Neural cell (in vitro differentiated cells): ENCODE results near the gene DLK1. TPM values are rescaled to one million over a fixed set of nuclear protein-coding genes. Genes with fewer than 3 reads are reported as not detected.

Experiments
- H2AFZ ChIP-seq: fragments of 200-600, 300-800 bp; sonication (generic), shearing (Covaris generic); 2 replicates; pipeline ENCODE4 v1.6.0; 2014; ENCODE audit warnings: low read depth, mild to moderate bottlenecking, antibody characterized with exemption, low read length, moderate library complexity
- H3F3A ChIP-seq: fragments of 200-600 bp; shearing (Covaris generic); 2 replicates; pipeline ENCODE4 v1.6.1; 2016; ENCODE audit warnings: mild to moderate bottlenecking, moderate library complexity, mixed read lengths, antibody characterized with exemption, low read length; ENCODE audit not compliant: insufficient read depth, poor library complexity, severe bottlenecking
- H3K27ac ChIP-seq: fragments of 200-600, 300-800 bp; sonication (generic), shearing (Covaris generic); 2 replicates; pipeline ENCODE4 v1.5.1; 2014; ENCODE audit warnings: mild to moderate bottlenecking, low read length, moderate library complexity
- H3K27me3 ChIP-seq: fragments of 300-800, 200-600 bp; sonication (generic), shearing (Covaris generic); 2 replicates; pipeline ENCODE4 v1.6.0; 2014; ENCODE audit warnings: mild to moderate bottlenecking, low read depth, low read length, moderate library complexity; ENCODE audit not compliant: insufficient read depth
- H3K36me3 ChIP-seq: fragments of 300-800, 200-600 bp; sonication (generic), shearing (Covaris generic); 2 replicates; pipeline ENCODE4 v1.5.1; 2014; ENCODE audit warnings: mild to moderate bottlenecking, antibody characterized with exemption, low read length, moderate library complexity; ENCODE audit not compliant: insufficient read depth
- H3K4me2 ChIP-seq: fragments of 300-800, 200-600 bp; sonication (generic), shearing (Covaris generic); 2 replicates; pipeline ENCODE4 v1.6.0; 2014; ENCODE audit warnings: mild to moderate bottlenecking, low read length
- H3K4me3 ChIP-seq: fragments of 300-800, 200-600 bp; sonication (generic), shearing (Covaris generic); 2 replicates; pipeline ENCODE4 v1.5.1; 2014; ENCODE audit warnings: mild to moderate bottlenecking, low read length, moderate library complexity
- H3K79me2 ChIP-seq: fragments of 200-600 bp; shearing (Covaris generic); replicated peaks from 2 replicates; pipeline ENCODE4 v1.6.0; 2014; ENCODE audit warnings: mild to moderate bottlenecking, low read length, moderate library complexity; ENCODE audit not compliant: insufficient read depth
- H3K9ac ChIP-seq: fragments of 300-800, 200-600 bp; sonication (generic), shearing (Covaris generic); 2 replicates; pipeline ENCODE4 v1.6.1; 2016; ENCODE audit warnings: mild to moderate bottlenecking, low read length, mixed read lengths
- H3K9me2 ChIP-seq: fragments of 200-600 bp; shearing (Covaris generic); 2 replicates; pipeline ENCODE4 v1.6.1; 2016; ENCODE audit warnings: mild to moderate bottlenecking, low read length, mixed read lengths; ENCODE audit not compliant: insufficient read depth
- H3K9me3 ChIP-seq: fragments of 200-600, 300-800 bp; sonication (generic), shearing (Covaris generic); 2 replicates; pipeline ENCODE4 v1.6.1; 2016; ENCODE audit warnings: mild to moderate bottlenecking, mixed run types, low read length, moderate library complexity, mixed read lengths
- H4K20me1 ChIP-seq: fragments of 200-600 bp; shearing (Covaris generic); 2 replicates; pipeline ENCODE4 v1.6.1; 2016; ENCODE audit warnings: mild to moderate bottlenecking, mixed run types; ENCODE audit not compliant: insufficient read depth
- EP300 ChIP-seq: fragments of 450-650 bp; conservative IDR thresholded peaks from 2 replicates; pipeline ENCODE4 v1.6.1; 2014; ENCODE audit warnings: antibody characterized with exemption, mild to moderate bottlenecking, moderate library complexity; ENCODE audit not compliant: poor library complexity, severe bottlenecking
- EZH2 ChIP-seq: fragments of 200-600, 300-800 bp; shearing (Covaris generic), sonication (generic); IDR thresholded peaks from 2 replicates; pipeline ENCODE4 v1.6.1; 2014; ENCODE audit warnings: antibody characterized with exemption, low read length, borderline replicate concordance, mild to moderate bottlenecking; ENCODE audit not compliant: insufficient read depth, poor library complexity, severe bottlenecking
- MXI1 ChIP-seq: fragments of 450-650 bp; conservative IDR thresholded peaks from 2 replicates; pipeline ENCODE4 v1.6.1; 2014; ENCODE audit warnings: antibody characterized with exemption, mild to moderate bottlenecking; ENCODE audit not compliant: poor library complexity, severe bottlenecking
- POLR2AphosphoS5 ChIP-seq: IDR thresholded peaks from 2 replicates; pipeline ENCODE4 v1.6.1; 2012
- RAD21 ChIP-seq: fragments of 450-650 bp; conservative IDR thresholded peaks from 2 replicates; pipeline ENCODE4 v1.6.1; 2014; ENCODE audit warnings: antibody characterized with exemption, mild to moderate bottlenecking, moderate library complexity
- SMC3 ChIP-seq: fragments of 450-650 bp; conservative IDR thresholded peaks from 2 replicates; pipeline ENCODE4 v1.6.1; 2014; ENCODE audit warnings: antibody characterized with exemption, mild to moderate bottlenecking, moderate library complexity; ENCODE audit not compliant: poor library complexity
- TAF1 ChIP-seq: IDR thresholded peaks from 2 replicates; pipeline ENCODE4 v1.6.1; 2012; ENCODE audit warnings: low read depth
- polyA plus RNA-seq: library from polyadenylated mRNA; depleted of rRNA; stranded (reverse); fragments of >200 nt; gene quantifications from 2 replicates; pipeline ENCODE4 v1.2.3, GENCODE V29; 2014
- TF ChIP-seq, protein P1 (sequence below): fragments of 450-650 bp; IDR thresholded peaks from 2 replicates; pipeline ENCODE4 v1.5.1; 2014; ENCODE audit warnings: antibody characterized with exemption, mild to moderate bottlenecking, moderate library complexity; ENCODE audit not compliant: poor library complexity, severe bottlenecking
- TF ChIP-seq, protein P2 (sequence below): IDR thresholded peaks from 2 replicates; pipeline ENCODE4 v1.6.1; 2012; ENCODE audit warnings: borderline replicate concordance

The DLK1 gene
- polyA plus RNA-seq, 1 donor from 2014 or later: 6.8 TPM

DNA sequence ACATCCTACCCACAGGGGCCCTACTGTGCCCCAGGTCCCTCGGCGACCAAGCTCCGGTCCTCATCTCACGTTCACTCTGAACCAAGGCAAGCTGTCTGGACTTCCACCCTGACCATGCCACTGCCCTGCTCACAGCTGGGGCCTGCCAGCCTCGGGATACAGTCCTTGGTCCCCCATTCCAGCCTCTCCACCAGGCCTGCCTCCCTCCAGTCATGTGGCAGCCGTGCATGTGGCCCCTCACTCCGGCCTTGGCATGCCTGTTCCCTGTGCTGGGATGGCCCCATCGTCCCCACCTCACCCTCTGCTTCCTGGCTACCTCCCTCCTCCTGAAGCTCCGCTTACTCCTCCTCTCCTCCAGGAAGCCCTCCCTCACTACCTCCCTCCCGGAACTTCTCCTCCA, 38.6 kb upstream of the DLK1 start:
- Histone ChIP-seq H3K79me2 (no peaks in the 10 kb centered on the region), H3K4me3 (no peak overlapping the region), H3K27ac (no peak overlapping the region), H3K9ac (no peak overlapping the region), H3K4me2 (no peak overlapping the region), H4K20me1 (no peaks in the 10 kb centered on the region), H2AFZ (no peak overlapping the region), H3K27me3 (no peaks in the 10 kb centered on the region), H3K9me2 (no peaks in the 10 kb centered on the region), H3K36me3 (no peaks in the 10 kb centered on the region), H3K9me3 (no peaks in the 10 kb centered on the region), H3F3A (no peaks in the 10 kb centered on the region)
- no peak for TF ChIP-seq RAD21

DNA sequence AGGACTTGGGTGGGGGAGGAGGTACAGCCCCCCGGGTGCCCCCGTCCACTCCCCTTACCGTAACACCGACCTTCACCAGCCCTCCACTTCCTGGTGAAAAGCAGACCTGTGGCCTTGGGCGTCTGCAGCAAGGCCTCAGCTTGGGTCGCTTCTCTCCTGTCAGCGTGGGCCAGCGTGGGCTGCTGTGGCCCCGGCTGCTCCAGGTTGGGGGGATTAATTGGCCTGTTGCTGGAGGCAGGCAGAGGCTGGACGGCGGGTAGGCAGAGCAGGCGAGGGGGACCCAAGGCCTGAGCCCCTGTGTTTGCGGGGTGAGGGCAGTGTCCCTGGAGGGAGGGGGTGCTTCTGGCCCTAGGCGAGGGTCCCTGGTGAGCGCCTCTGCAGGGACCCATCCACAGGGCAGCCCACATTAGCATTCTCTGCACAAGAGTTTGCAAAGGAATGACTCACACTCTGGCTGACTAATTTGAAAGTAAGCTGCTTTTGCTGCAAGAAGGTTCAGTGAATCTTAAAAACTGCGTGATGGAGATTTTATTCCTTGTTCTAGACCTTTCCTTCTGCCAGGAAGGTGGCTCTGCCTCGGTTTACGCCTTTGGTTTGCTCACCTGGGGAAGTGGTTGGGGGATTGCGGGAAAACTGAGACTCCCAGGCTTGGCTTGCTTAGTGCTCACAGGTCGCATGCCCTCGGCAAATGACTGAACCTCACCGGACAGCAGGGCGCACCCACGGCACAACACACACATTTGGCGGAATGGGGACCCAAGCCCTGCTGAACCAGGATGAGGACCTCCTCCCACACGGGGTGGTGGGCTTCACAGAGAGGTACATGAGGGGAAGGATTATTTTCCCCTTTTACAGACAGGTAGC, 37.9 kb upstream of the DLK1 start:
- Histone ChIP-seq H3K36me3 (no peaks in the 10 kb centered on the region), H3K27ac (no peak overlapping the region), H4K20me1 (no peaks in the 10 kb centered on the region), H3K9ac (no peak overlapping the region), H3K9me2 (no peaks in the 10 kb centered on the region), H3K27me3 (no peaks in the 10 kb centered on the region), H3K79me2 (no peaks in the 10 kb centered on the region), H3K4me2 (no peak overlapping the region), H3K4me3 (no peak overlapping the region), H3F3A (no peaks in the 10 kb centered on the region), H2AFZ (no peak overlapping the region), H3K9me3 (no peaks in the 10 kb centered on the region)
- TF ChIP-seq EP300 (no peak), RAD21 (no peak), EZH2 (no peak), MXI1 (no peak), TAF1 (no peak)

DNA sequence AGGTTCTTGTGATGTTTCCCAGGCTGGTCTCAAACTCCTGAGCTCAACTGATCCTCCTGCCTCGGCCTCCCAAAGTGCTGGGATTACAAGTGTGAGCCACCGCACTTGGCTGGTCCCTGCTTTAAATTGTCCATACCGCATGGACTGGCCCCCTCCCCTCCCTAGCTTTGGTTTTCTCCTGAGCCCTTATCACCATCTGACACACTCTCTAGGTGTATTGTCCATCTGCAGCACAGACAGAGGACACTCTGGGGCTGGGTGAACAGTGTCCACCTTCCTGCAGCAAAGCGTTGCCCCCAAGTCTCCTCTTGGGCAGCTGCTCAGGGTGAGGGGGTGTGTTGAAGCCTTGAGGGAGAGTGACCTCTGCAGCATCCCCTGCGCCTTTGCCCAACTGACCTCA, 36.0 kb upstream of the DLK1 start:
- H3K4me2 ChIP-seq: no peak overlapping the region
- no peaks in the 10 kb centered on the region for H3K9me3 ChIP-seq
- no peak overlapping the region for H2AFZ ChIP-seq
- no peak overlapping the region for H3K9ac ChIP-seq
- no peaks in the 10 kb centered on the region for H3K9me2 ChIP-seq
- H3K79me2 ChIP-seq: no peaks in the 10 kb centered on the region
- no peaks in the 10 kb centered on the region for H3K36me3 ChIP-seq
- no peaks in the 10 kb centered on the region for H4K20me1 ChIP-seq
- TF ChIP-seq SMC3 (no peak), EP300 (no peak), POLR2AphosphoS5 (no peak), RAD21 (no peak), EZH2 (no peak), MXI1 (no peak), TAF1 (no peak)
- TF ChIP-seq, protein P1, sequence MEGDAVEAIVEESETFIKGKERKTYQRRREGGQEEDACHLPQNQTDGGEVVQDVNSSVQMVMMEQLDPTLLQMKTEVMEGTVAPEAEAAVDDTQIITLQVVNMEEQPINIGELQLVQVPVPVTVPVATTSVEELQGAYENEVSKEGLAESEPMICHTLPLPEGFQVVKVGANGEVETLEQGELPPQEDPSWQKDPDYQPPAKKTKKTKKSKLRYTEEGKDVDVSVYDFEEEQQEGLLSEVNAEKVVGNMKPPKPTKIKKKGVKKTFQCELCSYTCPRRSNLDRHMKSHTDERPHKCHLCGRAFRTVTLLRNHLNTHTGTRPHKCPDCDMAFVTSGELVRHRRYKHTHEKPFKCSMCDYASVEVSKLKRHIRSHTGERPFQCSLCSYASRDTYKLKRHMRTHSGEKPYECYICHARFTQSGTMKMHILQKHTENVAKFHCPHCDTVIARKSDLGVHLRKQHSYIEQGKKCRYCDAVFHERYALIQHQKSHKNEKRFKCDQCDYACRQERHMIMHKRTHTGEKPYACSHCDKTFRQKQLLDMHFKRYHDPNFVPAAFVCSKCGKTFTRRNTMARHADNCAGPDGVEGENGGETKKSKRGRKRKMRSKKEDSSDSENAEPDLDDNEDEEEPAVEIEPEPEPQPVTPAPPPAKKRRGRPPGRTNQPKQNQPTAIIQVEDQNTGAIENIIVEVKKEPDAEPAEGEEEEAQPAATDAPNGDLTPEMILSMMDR: no peak
- TF ChIP-seq, protein P2, sequence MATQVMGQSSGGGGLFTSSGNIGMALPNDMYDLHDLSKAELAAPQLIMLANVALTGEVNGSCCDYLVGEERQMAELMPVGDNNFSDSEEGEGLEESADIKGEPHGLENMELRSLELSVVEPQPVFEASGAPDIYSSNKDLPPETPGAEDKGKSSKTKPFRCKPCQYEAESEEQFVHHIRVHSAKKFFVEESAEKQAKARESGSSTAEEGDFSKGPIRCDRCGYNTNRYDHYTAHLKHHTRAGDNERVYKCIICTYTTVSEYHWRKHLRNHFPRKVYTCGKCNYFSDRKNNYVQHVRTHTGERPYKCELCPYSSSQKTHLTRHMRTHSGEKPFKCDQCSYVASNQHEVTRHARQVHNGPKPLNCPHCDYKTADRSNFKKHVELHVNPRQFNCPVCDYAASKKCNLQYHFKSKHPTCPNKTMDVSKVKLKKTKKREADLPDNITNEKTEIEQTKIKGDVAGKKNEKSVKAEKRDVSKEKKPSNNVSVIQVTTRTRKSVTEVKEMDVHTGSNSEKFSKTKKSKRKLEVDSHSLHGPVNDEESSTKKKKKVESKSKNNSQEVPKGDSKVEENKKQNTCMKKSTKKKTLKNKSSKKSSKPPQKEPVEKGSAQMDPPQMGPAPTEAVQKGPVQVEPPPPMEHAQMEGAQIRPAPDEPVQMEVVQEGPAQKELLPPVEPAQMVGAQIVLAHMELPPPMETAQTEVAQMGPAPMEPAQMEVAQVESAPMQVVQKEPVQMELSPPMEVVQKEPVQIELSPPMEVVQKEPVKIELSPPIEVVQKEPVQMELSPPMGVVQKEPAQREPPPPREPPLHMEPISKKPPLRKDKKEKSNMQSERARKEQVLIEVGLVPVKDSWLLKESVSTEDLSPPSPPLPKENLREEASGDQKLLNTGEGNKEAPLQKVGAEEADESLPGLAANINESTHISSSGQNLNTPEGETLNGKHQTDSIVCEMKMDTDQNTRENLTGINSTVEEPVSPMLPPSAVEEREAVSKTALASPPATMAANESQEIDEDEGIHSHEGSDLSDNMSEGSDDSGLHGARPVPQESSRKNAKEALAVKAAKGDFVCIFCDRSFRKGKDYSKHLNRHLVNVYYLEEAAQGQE: no peak
- H3F3A ChIP-seq: no peaks in the 10 kb centered on the region
- H3K27ac ChIP-seq: no peak overlapping the region
- H3K4me3 ChIP-seq: no peak overlapping the region
- no peaks in the 10 kb centered on the region for H3K27me3 ChIP-seq
